ENCODE results near the gene HADHA.
A peak's percentile ranks its signal among the peaks of the same experiment; 100 is the strongest.

Gene HADHA

GRCh38 chr2:26237868-26238267 is 6.6 kb downstream of the HADHA start:
- no peak for TF ChIP-seq EZH2 (IDR thresholded peaks at IDR 0.05; ENCODE audit: borderline replicate concordance, low read length)
- TF ChIP-seq CTCF (IDR thresholded peaks at IDR 0.05; ENCODE audit: low read length): no peak
- Histone ChIP-seq H2AFZ (ENCODE audit: low read length) (no peak overlapping the region), H3K9ac (ENCODE audit: low read length) (no peak overlapping the region), H3K9me2 (ENCODE audit: low read depth, low read length) (no peaks in the 10 kb centered on the region), H3K79me2 (ENCODE audit: insufficient read depth, low read length) (peaks cover 32% of the 10 kb centered on the region), H3K36me3 (ENCODE audit: insufficient read depth, low read length) (peaks cover 55% of the 10 kb centered on the region), H4K20me1 (ENCODE audit: insufficient read depth, low read length) (no peaks in the 10 kb centered on the region), H3K9me3 (ENCODE audit: low read length) (no peaks in the 10 kb centered on the region), H3K4me3 (ENCODE audit: low read depth, low read length, poor library complexity, severe bottlenecking) (no peak overlapping the region), H3K27me3 (ENCODE audit: insufficient read depth, low read length) (no peaks in the 10 kb centered on the region), H3K27ac (ENCODE audit: low read depth, low read length, poor library complexity, severe bottlenecking) (no peak overlapping the region), H3K4me1 (ENCODE audit: insufficient read depth, low read length, severe bottlenecking) (peaks cover 25% of the 10 kb centered on the region), H3F3A (ENCODE audit: insufficient read depth, low read length) (no peaks in the 10 kb centered on the region), H3K4me2 (ENCODE audit: low read length) (no peak overlapping the region)

GRCh38 chr2:26235089-26235488 is 9.3 kb downstream of the HADHA start:
- H3K27me3 ChIP-seq (ENCODE audit: insufficient read depth, low read length): no peaks in the 10 kb centered on the region
- no peak overlapping the region for H2AFZ ChIP-seq (ENCODE audit: low read length)
- H3K9ac ChIP-seq (ENCODE audit: low read length): no peak overlapping the region
- no peaks in the 10 kb centered on the region for H4K20me1 ChIP-seq (ENCODE audit: insufficient read depth, low read length)
- no peak overlapping the region for H3K27ac ChIP-seq (ENCODE audit: low read depth, low read length, poor library complexity, severe bottlenecking)
- H3F3A ChIP-seq (ENCODE audit: insufficient read depth, low read length): no peaks in the 10 kb centered on the region
- H3K4me1 ChIP-seq (ENCODE audit: insufficient read depth, low read length, severe bottlenecking): no peaks in the 10 kb centered on the region
- H3K36me3 ChIP-seq (ENCODE audit: insufficient read depth, low read length): peaks cover 82% of the 10 kb centered on the region
- H3K79me2 ChIP-seq (ENCODE audit: insufficient read depth, low read length): peaks cover 6% of the 10 kb centered on the region
- no peak overlapping the region for H3K4me3 ChIP-seq (ENCODE audit: low read depth, low read length, poor library complexity, severe bottlenecking)
- H3K9me2 ChIP-seq (ENCODE audit: low read depth, low read length): no peaks in the 10 kb centered on the region
- peak; percentile 6; the same call in 1 of the 2 replicates for TF ChIP-seq CTCF (IDR thresholded peaks at IDR 0.05; ENCODE audit: low read length)
- TF ChIP-seq EZH2 (IDR thresholded peaks at IDR 0.05; ENCODE audit: borderline replicate concordance, low read length): no peak
- no peaks in the 10 kb centered on the region for H3K9me3 ChIP-seq (ENCODE audit: low read length)
- H3K4me2 ChIP-seq (ENCODE audit: low read length): no peak overlapping the region

- H3K4me1 ChIP-seq (ENCODE audit: insufficient read depth, low read length, severe bottlenecking): no peaks in the 10 kb centered on the region
- H3K9me2 ChIP-seq (ENCODE audit: low read depth, low read length): no peaks in the 10 kb centered on the region
- TF ChIP-seq EZH2 (IDR thresholded peaks at IDR 0.05; ENCODE audit: borderline replicate concordance, low read length) (no peak), CTCF (IDR thresholded peaks at IDR 0.05; ENCODE audit: low read length) (no peak)
- no peak overlapping the region for H2AFZ ChIP-seq (ENCODE audit: low read length)
- no peaks in the 10 kb centered on the region for H3F3A ChIP-seq (ENCODE audit: insufficient read depth, low read length)
- H4K20me1 ChIP-seq (ENCODE audit: insufficient read depth, low read length): no peaks in the 10 kb centered on the region
- peaks cover 4% of the 10 kb centered on the region for H3K9me3 ChIP-seq (ENCODE audit: low read length)
- no peaks in the 10 kb centered on the region for H3K79me2 ChIP-seq (ENCODE audit: insufficient read depth, low read length)
- H3K27me3 ChIP-seq (ENCODE audit: insufficient read depth, low read length): no peaks in the 10 kb centered on the region
- no peak overlapping the region for H3K4me3 ChIP-seq (ENCODE audit: low read depth, low read length, poor library complexity, severe bottlenecking)
- no peak overlapping the region for H3K4me2 ChIP-seq (ENCODE audit: low read length)
- H3K9ac ChIP-seq (ENCODE audit: low read length): no peak overlapping the region
- H3K27ac ChIP-seq (ENCODE audit: low read depth, low read length, poor library complexity, severe bottlenecking): no peak overlapping the region
- peaks cover 98% of the 10 kb centered on the region for H3K36me3 ChIP-seq (ENCODE audit: insufficient read depth, low read length)
Observed at GRCh38 chr2:26230806-26231205, 13.6 kb downstream of the HADHA start.
